Kidney (tissue), 22 donors: ENCODE results near the gene HK2. TPM values are rescaled to one million over a fixed set of nuclear protein-coding genes. Genes with fewer than 3 reads are reported as not detected.
A peak's percentile ranks its signal among the peaks of the same experiment; 100 is the strongest.
"Not testable (repeated sequence)": the region's sequence is repeated elsewhere in the genome, so short reads cannot be mapped to it uniquely, and the experiment has no call there.

Source experiments
- DNase-seq, 5 donors: peaks; one replicate each; pipeline ENCODE4 v3.0.0-alpha.2; 2013 to 2020
- FAIRE-seq: peaks from 2 replicates; lab custom pipeline; 2012; peaks lifted over from hg19 to GRCh38; lab: Jason Lieb, UNC
- H3K27ac ChIP-seq, 2 donors: one replicate each; pipeline ENCODE4 v1.7.0; 2013; ENCODE audit warnings: low read depth in 2 of 2, low read length in 2 of 2, inconsistent platforms in 1 of 2
- H3K27me3 ChIP-seq: one replicate; pipeline ENCODE4 v1.7.1; 2013; ENCODE audit warnings: low read length, inconsistent platforms; ENCODE audit not compliant: control insufficient read depth, insufficient read depth
- H3K36me3 ChIP-seq, 3 donors: one replicate each; pipeline versions ENCODE4 v1.7.0 to v1.7.1; 2013; ENCODE audit warnings: low read length in 3 of 3, control low read depth in 1 of 3, inconsistent platforms in 1 of 3; ENCODE audit not compliant: insufficient read depth in 3 of 3, control insufficient read depth in 2 of 3
- H3K4me1 ChIP-seq, 3 donors: one replicate each; pipeline versions ENCODE4 v1.7.0 to v1.7.1; 2013; ENCODE audit warnings: low read length in 3 of 3, inconsistent platforms in 1 of 3, low read depth in 1 of 3; ENCODE audit not compliant: control insufficient read depth in 2 of 3, insufficient read depth in 2 of 3
- H3K4me3 ChIP-seq, 3 donors: one replicate each; pipeline versions ENCODE4 v1.7.0 to v1.8.1; 2013; ENCODE audit warnings: low read length in 3 of 3, control low read depth in 1 of 3, inconsistent platforms in 1 of 3
- H3K9ac ChIP-seq, 3 donors: one replicate each; pipeline versions ENCODE4 v1.7.0 to v1.7.1; 2013; ENCODE audit warnings: low read length in 3 of 3, control low read depth in 1 of 3, inconsistent platforms in 1 of 3
- H3K9me3 ChIP-seq, 3 donors: one replicate each; pipeline versions ENCODE4 v1.7.0 to v1.7.1; 2013; ENCODE audit warnings: low read length in 3 of 3, control low read depth in 1 of 3, inconsistent platforms in 1 of 3; ENCODE audit not compliant: control insufficient read depth in 2 of 3, insufficient read depth in 1 of 3
- CTCF ChIP-seq: IDR thresholded peaks from 3 replicates; pipeline ENCODE4 v1.5.1; 2012; ENCODE audit warnings: mild to moderate bottlenecking, moderate library complexity, borderline replicate concordance; ENCODE audit not compliant: insufficient read depth; ENCODE audit errors: extremely low read depth
- intact Hi-C: fragments of 100-400 bp; cut with DNase I; formaldehyde crosslinking; loops from one replicate; pipeline ENCODE4 v1.11.1; 2022
- long read RNA-seq, 10 donors: library from polyadenylated mRNA in 1 of 10; unstranded in 1 of 10; transcript quantifications; one replicate each; pipeline ENCODE4 v2.0.0 and lab custom pipeline, GENCODE V29; 2021 to 2026
- polyA plus RNA-seq: library from polyadenylated mRNA; stranded (reverse); fragments of 350-450 nt; fragmentation: Illumina TruSeq; extraction: RNeasy Lipid Tissue Mini Kit (QIAGEN cat#74804); gene quantifications from one replicate; pipeline ENCODE4 v1.2.3, GENCODE V29; 2014; ENCODE audit warnings: low read depth, low replicate concordance; ENCODE audit not compliant: insufficient read depth
- total RNA-seq: library from RNA; stranded (reverse); fragmentation: NEBNext Ultra II Directional; extraction: Animal tissue kit (Norgen Biotek cat#: 25700); gene quantifications from one replicate; pipeline ENCODE4 v1.2.1, GENCODE V29; 2021
- donor health status: control.
- donor health status: control.
- donor health status: control.
- donor health status: control.
- donor health status: control.
- donor health status: DM: yes; HTN: yes; CAD: no.
- donor health status: Normal renal cell carcinoma (clear cell type).

Gene HK2
- 8.6 TPM for total RNA-seq
- polyA plus RNA-seq = 0.47 TPM
- long read RNA-seq, donor 1, full-length matches to known transcripts = 1 of 1 reads
- long read RNA-seq, donor 1, partial matches to known transcripts = 0 of 1 reads
- long read RNA-seq, donor 1, other reads (novel, unspliced or antisense) = 0 of 1 reads
- long read RNA-seq, donor 2, full-length matches to known transcripts = 2 of 9 reads
- long read RNA-seq, donor 2, partial matches to known transcripts = 7 of 9 reads
- long read RNA-seq, donor 2, other reads (novel, unspliced or antisense) = 0 of 9 reads
- long read RNA-seq, donor 3 = 0 reads
- long read RNA-seq, donor 4, full-length matches to known transcripts = 1 of 1 reads
- long read RNA-seq, donor 4, partial matches to known transcripts = 0 of 1 reads
- long read RNA-seq, donor 4, other reads (novel, unspliced or antisense) = 0 of 1 reads
- long read RNA-seq, donor 5 = 0 reads
- long read RNA-seq, donor 6 = 0 reads
- long read RNA-seq, donor 7, full-length matches to known transcripts = 1 of 4 reads
- long read RNA-seq, donor 7, partial matches to known transcripts = 1 of 4 reads
- long read RNA-seq, donor 7, other reads (novel, unspliced or antisense) = 2 of 4 reads
- long read RNA-seq, donor 8 = 0 reads
- long read RNA-seq, donor 9, full-length matches to known transcripts = 1 of 1 reads
- long read RNA-seq, donor 9, partial matches to known transcripts = 0 of 1 reads
- long read RNA-seq, donor 9, other reads (novel, unspliced or antisense) = 0 of 1 reads
- long read RNA-seq, donor 10 = 0 reads

GRCh38 chr2:74833418-74834233 lies at the start of gene HK2:
TSS of gene HK2 (plus strand) at chr2:74834127. CDS start at chr2:74834581, 454 bp downstream.
- Histone ChIP-seq H3K36me3 (no peaks in the 10 kb centered on the region), H3K27me3 (no peaks in the 10 kb centered on the region), H3K4me1 (peaks cover 0 to 10% (median 0%) of the 10 kb centered on the region in 3 donors), H3K27ac (no peak within 1 kb of the TSS), H3K9me3 (no peaks in the 10 kb centered on the region), H3K4me3 (peak within 1 kb of the TSS; percentile 42 to 48 (median 42)), H3K9ac (peak within 1 kb of the TSS in 2 of 3 donors; percentile 2 to 19)
- peak; percentile 92 to 95 (median 94) for DNase-seq
- intact Hi-C loops = no loop called here
- TF ChIP-seq CTCF = no peak
- no peak for FAIRE-seq

GRCh38 chr2:74789271-74789670 lies 44.7 kb upstream of the HK2 start:
- Histone ChIP-seq H3K9ac (no peak overlapping the region), H3K27ac (no peak overlapping the region), H3K27me3 (no peaks in the 10 kb centered on the region), H3K4me3 (no peak overlapping the region), H3K9me3 (peaks cover 0 to 16% (median 4%) of the 10 kb centered on the region in 3 donors), H3K36me3 (no peaks in the 10 kb centered on the region), H3K4me1 (no peaks in the 10 kb centered on the region)
- intact Hi-C loops = no loop called here
- TF ChIP-seq CTCF = no peak
- no peak for FAIRE-seq
- DNase-seq = no peak

GRCh38 chr2:74792282-74792681 lies 41.6 kb upstream of the HK2 start:
- FAIRE-seq (no peak), DNase-seq (no peak)
- no peaks in the 10 kb centered on the region for H3K36me3 ChIP-seq
- no peaks in the 10 kb centered on the region for H3K4me1 ChIP-seq
- intact Hi-C loops = no loop called here
- TF ChIP-seq CTCF = no peak
- H3K27me3 ChIP-seq = no peaks in the 10 kb centered on the region
- H3K4me3 ChIP-seq = no peak overlapping the region
- H3K27ac ChIP-seq = no peak overlapping the region
- peaks cover 0 to 16% (median 4%) of the 10 kb centered on the region in 3 donors for H3K9me3 ChIP-seq
- H3K9ac ChIP-seq = no peak overlapping the region

GRCh38 chr2:74794878-74795277 lies 39.0 kb upstream of the HK2 start:
- intact Hi-C loops, H3K36me3 ChIP-seq, H3K4me1 ChIP-seq, H3K27me3 ChIP-seq, H3K4me3 ChIP-seq, H3K9me3 ChIP-seq, DNase-seq, H3K9ac ChIP-seq, H3K27ac ChIP-seq: not testable (repeated sequence)
- peak; percentile 69 for FAIRE-seq
